Measurements from ENCODE around the gene MARCOL. TPM values are rescaled to one million over a fixed set of nuclear protein-coding genes. Genes with fewer than 3 reads are reported as not detected.

MARCOL gene, protein sequence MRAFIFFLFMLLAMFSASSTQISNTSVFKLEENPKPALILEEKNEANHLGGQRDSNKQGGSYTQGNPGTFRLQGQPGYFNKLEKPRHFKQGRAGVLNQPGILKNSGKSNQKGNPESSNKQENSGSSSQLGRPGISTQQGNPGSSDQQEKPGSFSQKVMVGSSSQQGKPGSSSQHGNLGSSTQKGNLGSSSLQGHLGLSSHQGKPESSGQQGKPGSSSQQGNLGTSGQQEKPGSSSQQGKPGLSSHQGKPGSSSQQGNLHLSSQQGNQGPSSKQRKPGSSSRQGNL
- polyA plus RNA-seq (2013), result not detected in 2 replicates

DNA sequence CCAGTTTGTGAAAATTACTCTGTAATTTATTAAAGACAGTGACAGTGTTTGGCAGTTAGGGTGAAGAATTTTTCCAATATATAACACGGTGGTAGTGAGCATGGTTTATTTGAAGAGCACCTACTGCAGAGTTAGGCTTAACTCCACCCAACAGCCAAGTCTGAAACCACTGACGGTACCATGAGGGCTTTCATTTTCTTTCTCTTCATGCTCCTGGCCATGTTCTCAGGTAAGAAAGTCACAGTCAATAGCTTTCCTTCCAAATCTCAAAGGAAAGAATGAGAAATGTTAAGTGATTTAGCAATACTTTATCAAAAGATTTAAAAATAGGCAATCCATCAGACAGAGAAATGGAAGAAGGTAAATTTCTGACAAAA is at the start of gene MARCOL:
MARCOL (plus strand) TSS at position 108 of the 377 bp plus-strand sequence; CDS start at position 181, 73 bp downstream.
- no peaks in the 10 kb centered on the region for H3K36me3 ChIP-seq (ENCODE audit: control insufficient read depth in 1 of 2, insufficient read depth in 2 of 2, low read length in 2 of 2)
- H3K79me2 ChIP-seq (ENCODE audit: control insufficient read depth, insufficient read depth, low read length, poor library complexity), result no peaks in the 10 kb centered on the region
- H3K27me3 ChIP-seq (ENCODE audit: insufficient read depth, low read length), result no peaks in the 10 kb centered on the region
- no peak within 1 kb of the TSS for H3K18ac ChIP-seq (ENCODE audit: low read length)
- no peaks in the 10 kb centered on the region for H3K79me1 ChIP-seq (ENCODE audit: low read length)
- no CpG with 5 or more reads among the region's 2 CpGs for WGBS (ENCODE audit: extremely low coverage, insufficient coverage, insufficient read length)
- H3K4ac ChIP-seq (ENCODE audit: low read depth, low read length), result no peak within 1 kb of the TSS
- no peak within 1 kb of the TSS for H2AK5ac ChIP-seq (ENCODE audit: low read length)
- no peak within 1 kb of the TSS for H2AFZ ChIP-seq (ENCODE audit: insufficient read depth, low read length, poor library complexity)
- no peak within 1 kb of the TSS for H3K9ac ChIP-seq (ENCODE audit: low read length)
- no peak within 1 kb of the TSS for H3K23ac ChIP-seq (ENCODE audit: low read length)
- no peaks in the 10 kb centered on the region for H3K4me1 ChIP-seq (ENCODE audit: control insufficient read depth in 1 of 2, insufficient read depth in 2 of 2, low read length in 2 of 2)
- no peak within 1 kb of the TSS for H2BK120ac ChIP-seq (ENCODE audit: insufficient read depth, low read length, poor library complexity)
- no peak within 1 kb of the TSS for H3K4me2 ChIP-seq (ENCODE audit: low read length)
- no peak for DNase-seq
- H3K27ac ChIP-seq (ENCODE audit: low read depth, low read length), result no peak within 1 kb of the TSS
- no peaks in the 10 kb centered on the region for H3K9me3 ChIP-seq (ENCODE audit: insufficient read depth, low read depth, low read length)
- H3K4me3 ChIP-seq (ENCODE audit: low read depth, low read length), result no peak within 1 kb of the TSS
- no peak within 1 kb of the TSS for H4K8ac ChIP-seq (ENCODE audit: low read depth, low read length)
- no peak within 1 kb of the TSS for H4K91ac ChIP-seq (ENCODE audit: low read depth, low read length)
- H4K12ac ChIP-seq (ENCODE audit: low read depth, low read length), result no peak within 1 kb of the TSS
- no peak within 1 kb of the TSS for H3K14ac ChIP-seq (ENCODE audit: low read length)
- H2BK12ac ChIP-seq (ENCODE audit: low read length), result no peak within 1 kb of the TSS
- H2BK5ac ChIP-seq (ENCODE audit: low read depth, low read length, poor library complexity), result no peak within 1 kb of the TSS

DNA sequence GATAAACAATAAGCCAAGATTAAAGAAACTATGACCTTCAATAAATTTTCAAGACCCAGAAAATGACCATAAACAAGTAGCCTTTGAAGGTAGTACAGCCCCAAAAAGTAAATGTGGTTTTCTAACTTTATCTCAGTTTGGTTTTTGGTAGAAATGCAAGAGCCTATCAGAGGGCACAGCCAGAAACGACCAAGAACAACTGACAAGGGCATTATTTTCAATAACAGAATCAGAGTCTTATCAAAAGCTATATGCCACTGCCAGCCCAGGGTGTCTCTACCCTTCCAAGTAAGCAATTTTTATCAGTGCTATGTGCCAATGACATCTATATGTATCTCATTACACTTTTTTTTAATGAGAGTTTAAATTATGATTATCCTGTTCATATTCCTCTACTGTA is 47.3 kb upstream of the MARCOL start:
- Histone ChIP-seq H3K14ac (ENCODE audit: low read length) (no peak overlapping the region), H3K18ac (ENCODE audit: low read length) (no peak overlapping the region), H3K79me1 (ENCODE audit: low read length) (no peaks in the 10 kb centered on the region), H3K79me2 (ENCODE audit: control insufficient read depth, insufficient read depth, low read length, poor library complexity) (no peaks in the 10 kb centered on the region), H4K8ac (ENCODE audit: low read depth, low read length) (no peak overlapping the region), H3K23ac (ENCODE audit: low read length) (no peak overlapping the region), H3K4me3 (ENCODE audit: low read depth, low read length) (no peak overlapping the region), H3K27me3 (ENCODE audit: insufficient read depth, low read length) (no peaks in the 10 kb centered on the region), H3K9ac (ENCODE audit: low read length) (no peak overlapping the region), H4K91ac (ENCODE audit: low read depth, low read length) (no peak overlapping the region), H3K4me1 (ENCODE audit: control insufficient read depth in 1 of 2, insufficient read depth in 2 of 2, low read length in 2 of 2) (no peaks in the 10 kb centered on the region), H3K9me3 (ENCODE audit: insufficient read depth, low read depth, low read length) (no peaks in the 10 kb centered on the region), H3K4ac (ENCODE audit: low read depth, low read length) (no peak overlapping the region), H3K27ac (ENCODE audit: low read depth, low read length) (no peak overlapping the region), H3K4me2 (ENCODE audit: low read length) (no peak overlapping the region), H2BK12ac (ENCODE audit: low read length) (no peak overlapping the region), H2BK5ac (ENCODE audit: low read depth, low read length, poor library complexity) (no peak overlapping the region), H2AFZ (ENCODE audit: insufficient read depth, low read length, poor library complexity) (no peak overlapping the region), H4K12ac (ENCODE audit: low read depth, low read length) (no peak overlapping the region), H3K36me3 (ENCODE audit: control insufficient read depth in 1 of 2, insufficient read depth in 2 of 2, low read length in 2 of 2) (no peaks in the 10 kb centered on the region), H2BK120ac (ENCODE audit: insufficient read depth, low read length, poor library complexity) (no peak overlapping the region), H2AK5ac (ENCODE audit: low read length) (no peak overlapping the region)
- no peak for DNase-seq
- whole genome bisulfite sequencing (ENCODE audit: extremely low coverage, insufficient coverage, insufficient read length), result no CpG with 5 or more reads among the region's 1 CpG

GRCh38 chr5:148193202-148193601 is 45.1 kb upstream of the MARCOL start:
- Histone ChIP-seq H2BK5ac (ENCODE audit: low read depth, low read length, poor library complexity) (no peak overlapping the region), H4K12ac (ENCODE audit: low read depth, low read length) (no peak overlapping the region), H2BK120ac (ENCODE audit: insufficient read depth, low read length, poor library complexity) (no peak overlapping the region), H3K4me3 (ENCODE audit: low read depth, low read length) (no peak overlapping the region), H4K8ac (ENCODE audit: low read depth, low read length) (no peak overlapping the region), H3K79me1 (ENCODE audit: low read length) (no peaks in the 10 kb centered on the region), H4K91ac (ENCODE audit: low read depth, low read length) (no peak overlapping the region), H3K36me3 (ENCODE audit: control insufficient read depth in 1 of 2, insufficient read depth in 2 of 2, low read length in 2 of 2) (no peaks in the 10 kb centered on the region), H3K79me2 (ENCODE audit: control insufficient read depth, insufficient read depth, low read length, poor library complexity) (no peaks in the 10 kb centered on the region), H3K9ac (ENCODE audit: low read length) (no peak overlapping the region), H2AK5ac (ENCODE audit: low read length) (no peak overlapping the region), H3K18ac (ENCODE audit: low read length) (no peak overlapping the region), H2AFZ (ENCODE audit: insufficient read depth, low read length, poor library complexity) (no peak overlapping the region), H2BK12ac (ENCODE audit: low read length) (no peak overlapping the region), H3K4ac (ENCODE audit: low read depth, low read length) (no peak overlapping the region), H3K4me2 (ENCODE audit: low read length) (no peak overlapping the region), H3K23ac (ENCODE audit: low read length) (no peak overlapping the region), H3K27ac (ENCODE audit: low read depth, low read length) (no peak overlapping the region), H3K27me3 (ENCODE audit: insufficient read depth, low read length) (no peaks in the 10 kb centered on the region), H3K9me3 (ENCODE audit: insufficient read depth, low read depth, low read length) (no peaks in the 10 kb centered on the region), H3K4me1 (ENCODE audit: control insufficient read depth in 1 of 2, insufficient read depth in 2 of 2, low read length in 2 of 2) (no peaks in the 10 kb centered on the region), H3K14ac (ENCODE audit: low read length) (no peak overlapping the region)
- WGBS (ENCODE audit: extremely low coverage, insufficient coverage, insufficient read length), result no CpG with 5 or more reads among the region's 1 CpG
- DNase-seq, result no peak

GRCh38 chr5:148201151-148201550 is 37.2 kb upstream of the MARCOL start:
- Histone ChIP-seq H3K27ac (ENCODE audit: low read depth, low read length) (no peak overlapping the region), H4K91ac (ENCODE audit: low read depth, low read length) (no peak overlapping the region), H2BK5ac (ENCODE audit: low read depth, low read length, poor library complexity) (no peak overlapping the region), H3K14ac (ENCODE audit: low read length) (no peak overlapping the region), H3K79me1 (ENCODE audit: low read length) (no peaks in the 10 kb centered on the region), H2AFZ (ENCODE audit: insufficient read depth, low read length, poor library complexity) (no peak overlapping the region), H3K4me3 (ENCODE audit: low read depth, low read length) (no peak overlapping the region), H4K8ac (ENCODE audit: low read depth, low read length) (no peak overlapping the region), H2BK120ac (ENCODE audit: insufficient read depth, low read length, poor library complexity) (no peak overlapping the region), H3K9ac (ENCODE audit: low read length) (no peak overlapping the region), H3K4ac (ENCODE audit: low read depth, low read length) (no peak overlapping the region), H3K27me3 (ENCODE audit: insufficient read depth, low read length) (no peaks in the 10 kb centered on the region), H3K79me2 (ENCODE audit: control insufficient read depth, insufficient read depth, low read length, poor library complexity) (no peaks in the 10 kb centered on the region), H2AK5ac (ENCODE audit: low read length) (no peak overlapping the region), H3K36me3 (ENCODE audit: control insufficient read depth in 1 of 2, insufficient read depth in 2 of 2, low read length in 2 of 2) (no peaks in the 10 kb centered on the region), H3K4me1 (ENCODE audit: control insufficient read depth in 1 of 2, insufficient read depth in 2 of 2, low read length in 2 of 2) (no peaks in the 10 kb centered on the region), H3K4me2 (ENCODE audit: low read length) (no peak overlapping the region), H3K23ac (ENCODE audit: low read length) (no peak overlapping the region), H3K18ac (ENCODE audit: low read length) (no peak overlapping the region), H4K12ac (ENCODE audit: low read depth, low read length) (no peak overlapping the region), H3K9me3 (ENCODE audit: insufficient read depth, low read depth, low read length) (no peaks in the 10 kb centered on the region), H2BK12ac (ENCODE audit: low read length) (no peak overlapping the region)
- WGBS (ENCODE audit: extremely low coverage, insufficient coverage, insufficient read length), result no CpG with 5 or more reads among the region's 2 CpGs
- no peak for DNase-seq

Data from trophoblast cell (in vitro differentiated cells and primary cell).